HepG2 (cell line): ENCODE measurements around the gene WEE1. TPM values are rescaled to one million over a fixed set of nuclear protein-coding genes. Genes with fewer than 3 reads are reported as not detected.

Source experiments
- GATA4 ChIP-seq: sonication (generic); IDR thresholded peaks from 2 replicates; pipeline ENCODE4 v1.6.1; 2016; ENCODE audit warnings: antibody characterized with exemption, low read depth, borderline replicate concordance
- KAT8 ChIP-seq: IDR thresholded peaks from 2 replicates; pipeline ENCODE4 v1.6.1; 2016; ENCODE audit warnings: missing genetic modification reagents, missing compliant biosample characterization
- KMT2A ChIP-seq: sonication (generic); formaldehyde crosslinking; IDR thresholded peaks from 2 replicates; pipeline ENCODE4 v1.4.0; 2020; ENCODE audit warnings: missing genetic modification reagents
- TEAD3 ChIP-seq: optimal IDR thresholded peaks from 2 replicates; pipeline ENCODE3; 2016; ENCODE audit warnings: borderline replicate concordance
- ZNF567 ChIP-seq: sonication (generic); formaldehyde crosslinking; IDR thresholded peaks from 2 replicates; pipeline ENCODE4 v1.8.1; 2023; ENCODE audit warnings: mild to moderate bottlenecking, missing genetic modification reagents, borderline replicate concordance
- polyA plus RNA-seq, 8 experiments: library from polyadenylated mRNA; depleted of rRNA in 3 of 8; stranded (reverse) in 7 of 8; unstranded in 1 of 8; fragments of >200 nt; fragmentation: Illumina TruSeq in 4 of 8; extraction: Trizol in 4 of 8; gene quantifications; 2 replicates each; pipeline versions ENCODE4 v1.2.1 to v1.2.3, GENCODE V29; 2011 to 2016; ENCODE audit warnings: low read depth in 4 of 8, missing spikeins in 1 of 8, mixed read lengths in 1 of 8; ENCODE audit not compliant: insufficient read depth in 1 of 8
- total RNA-seq, 5 experiments: library from RNA; depleted of rRNA; stranded (reverse); fragments of >200 nt; fragmentation: Illumina TruSeq; extraction: Trizol; gene quantifications; 2 replicates each; pipeline ENCODE4 v1.2.3, GENCODE V29; 2016; ENCODE audit warnings: low read depth in 1 of 5
- TF ChIP-seq, protein P1 (sequence below): sonication (generic); formaldehyde crosslinking; IDR thresholded peaks from 2 replicates; pipeline ENCODE4 v1.5.0; 2020; ENCODE audit warnings: missing genetic modification reagents
- TF ChIP-seq, protein P2 (sequence below): sonication (generic); formaldehyde crosslinking; conservative IDR thresholded peaks from 2 replicates; pipeline ENCODE4 v1.8.0; 2022; ENCODE audit warnings: mild to moderate bottlenecking, moderate library complexity, missing genetic modification reagents
- TF ChIP-seq, protein P3 (sequence below): sonication (generic); formaldehyde crosslinking; IDR thresholded peaks from 2 replicates; pipeline ENCODE4 v1.4.0; 2020; ENCODE audit warnings: missing genetic modification reagents
- TF ChIP-seq, protein P4 (sequence below): sonication (generic); formaldehyde crosslinking; IDR thresholded peaks from 2 replicates; pipeline ENCODE4 v1.4.0; 2020; ENCODE audit warnings: mild to moderate bottlenecking, missing genetic modification reagents
- TF ChIP-seq, protein P5 (sequence below): sonication (generic); formaldehyde crosslinking; IDR thresholded peaks from 2 replicates; pipeline ENCODE4 v1.8.0; 2022; ENCODE audit warnings: mild to moderate bottlenecking, missing genetic modification reagents, moderate library complexity
- TF ChIP-seq, protein P6 (sequence below): sonication (generic); formaldehyde crosslinking; IDR thresholded peaks from 2 replicates; pipeline ENCODE4 v1.4.0; 2020; ENCODE audit warnings: mild to moderate bottlenecking, missing genetic modification reagents
- TF ChIP-seq, protein P7 (sequence below): sonication (generic); IDR thresholded peaks from 2 replicates; pipeline ENCODE4 v1.6.1; 2016; ENCODE audit warnings: low read depth, borderline replicate concordance

Gene WEE1
- total and polyA plus RNA-seq, 2 of the 13 experiments (the other 11 are each of a cell fraction or from before 2014, with no cell fraction given), result 31.4 to 63.7 TPM

DNA sequence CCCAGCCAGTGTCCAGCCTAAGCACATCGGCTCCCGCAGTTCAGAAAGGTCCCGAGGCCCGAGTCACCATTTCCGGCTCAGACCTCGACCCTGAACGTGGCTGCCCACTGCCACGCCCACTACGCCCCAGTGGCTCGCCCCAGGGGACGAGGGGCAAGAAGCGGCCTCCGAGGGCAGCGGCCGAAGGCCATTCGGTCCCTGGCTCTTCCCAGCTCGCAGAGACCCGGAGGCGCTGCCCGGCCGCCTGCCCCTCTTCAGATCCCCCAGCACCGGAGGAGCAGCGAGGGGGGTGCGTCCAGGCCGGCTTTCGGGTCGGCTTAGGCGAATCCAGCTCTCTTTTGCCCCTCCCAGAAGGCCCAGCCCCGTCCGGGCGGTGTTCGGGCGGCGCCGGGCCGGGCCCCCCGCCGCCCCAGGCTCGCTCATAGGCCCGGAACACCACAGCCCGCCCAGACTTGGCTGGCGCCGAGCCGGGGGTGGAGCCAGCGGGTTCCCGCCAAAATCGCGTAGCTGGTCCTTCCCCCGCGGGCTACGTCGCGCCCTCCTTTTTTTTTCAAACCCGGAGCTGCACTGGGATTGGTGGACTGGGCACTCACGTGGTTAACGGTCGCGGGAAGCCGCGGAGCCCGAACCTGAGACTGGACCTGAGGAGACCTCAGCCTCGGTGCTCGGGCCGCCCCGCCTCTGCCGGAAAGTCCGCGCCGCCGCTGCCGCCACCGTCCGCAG, at the start of gene WEE1 (continued):
- TF ChIP-seq, protein P1, sequence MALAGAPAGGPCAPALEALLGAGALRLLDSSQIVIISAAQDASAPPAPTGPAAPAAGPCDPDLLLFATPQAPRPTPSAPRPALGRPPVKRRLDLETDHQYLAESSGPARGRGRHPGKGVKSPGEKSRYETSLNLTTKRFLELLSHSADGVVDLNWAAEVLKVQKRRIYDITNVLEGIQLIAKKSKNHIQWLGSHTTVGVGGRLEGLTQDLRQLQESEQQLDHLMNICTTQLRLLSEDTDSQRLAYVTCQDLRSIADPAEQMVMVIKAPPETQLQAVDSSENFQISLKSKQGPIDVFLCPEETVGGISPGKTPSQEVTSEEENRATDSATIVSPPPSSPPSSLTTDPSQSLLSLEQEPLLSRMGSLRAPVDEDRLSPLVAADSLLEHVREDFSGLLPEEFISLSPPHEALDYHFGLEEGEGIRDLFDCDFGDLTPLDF, result peak; percentile 100
- TF ChIP-seq KAT8, result peak; percentile 84; the same call in 1 of the 2 replicates
- TF ChIP-seq, protein P2, sequence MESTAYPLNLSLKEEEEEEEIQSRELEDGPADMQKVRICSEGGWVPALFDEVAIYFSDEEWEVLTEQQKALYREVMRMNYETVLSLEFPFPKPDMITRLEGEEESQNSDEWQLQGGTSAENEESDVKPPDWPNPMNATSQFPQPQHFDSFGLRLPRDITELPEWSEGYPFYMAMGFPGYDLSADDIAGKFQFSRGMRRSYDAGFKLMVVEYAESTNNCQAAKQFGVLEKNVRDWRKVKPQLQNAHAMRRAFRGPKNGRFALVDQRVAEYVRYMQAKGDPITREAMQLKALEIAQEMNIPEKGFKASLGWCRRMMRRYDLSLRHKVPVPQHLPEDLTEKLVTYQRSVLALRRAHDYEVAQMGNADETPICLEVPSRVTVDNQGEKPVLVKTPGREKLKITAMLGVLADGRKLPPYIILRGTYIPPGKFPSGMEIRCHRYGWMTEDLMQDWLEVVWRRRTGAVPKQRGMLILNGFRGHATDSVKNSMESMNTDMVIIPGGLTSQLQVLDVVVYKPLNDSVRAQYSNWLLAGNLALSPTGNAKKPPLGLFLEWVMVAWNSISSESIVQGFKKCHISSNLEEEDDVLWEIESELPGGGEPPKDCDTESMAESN, result peak; percentile 93
- TF ChIP-seq ZNF567, result no peak
- TF ChIP-seq, protein P3, sequence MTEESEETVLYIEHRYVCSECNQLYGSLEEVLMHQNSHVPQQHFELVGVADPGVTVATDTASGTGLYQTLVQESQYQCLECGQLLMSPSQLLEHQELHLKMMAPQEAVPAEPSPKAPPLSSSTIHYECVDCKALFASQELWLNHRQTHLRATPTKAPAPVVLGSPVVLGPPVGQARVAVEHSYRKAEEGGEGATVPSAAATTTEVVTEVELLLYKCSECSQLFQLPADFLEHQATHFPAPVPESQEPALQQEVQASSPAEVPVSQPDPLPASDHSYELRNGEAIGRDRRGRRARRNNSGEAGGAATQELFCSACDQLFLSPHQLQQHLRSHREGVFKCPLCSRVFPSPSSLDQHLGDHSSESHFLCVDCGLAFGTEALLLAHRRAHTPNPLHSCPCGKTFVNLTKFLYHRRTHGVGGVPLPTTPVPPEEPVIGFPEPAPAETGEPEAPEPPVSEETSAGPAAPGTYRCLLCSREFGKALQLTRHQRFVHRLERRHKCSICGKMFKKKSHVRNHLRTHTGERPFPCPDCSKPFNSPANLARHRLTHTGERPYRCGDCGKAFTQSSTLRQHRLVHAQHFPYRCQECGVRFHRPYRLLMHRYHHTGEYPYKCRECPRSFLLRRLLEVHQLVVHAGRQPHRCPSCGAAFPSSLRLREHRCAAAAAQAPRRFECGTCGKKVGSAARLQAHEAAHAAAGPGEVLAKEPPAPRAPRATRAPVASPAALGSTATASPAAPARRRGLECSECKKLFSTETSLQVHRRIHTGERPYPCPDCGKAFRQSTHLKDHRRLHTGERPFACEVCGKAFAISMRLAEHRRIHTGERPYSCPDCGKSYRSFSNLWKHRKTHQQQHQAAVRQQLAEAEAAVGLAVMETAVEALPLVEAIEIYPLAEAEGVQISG (CRISPR knock-in tag), result peak; percentile 72
- TF ChIP-seq, protein P4, sequence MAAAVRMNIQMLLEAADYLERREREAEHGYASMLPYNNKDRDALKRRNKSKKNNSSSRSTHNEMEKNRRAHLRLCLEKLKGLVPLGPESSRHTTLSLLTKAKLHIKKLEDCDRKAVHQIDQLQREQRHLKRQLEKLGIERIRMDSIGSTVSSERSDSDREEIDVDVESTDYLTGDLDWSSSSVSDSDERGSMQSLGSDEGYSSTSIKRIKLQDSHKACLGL (CRISPR knock-in tag), result peak; percentile 79
- TF ChIP-seq, protein P5, sequence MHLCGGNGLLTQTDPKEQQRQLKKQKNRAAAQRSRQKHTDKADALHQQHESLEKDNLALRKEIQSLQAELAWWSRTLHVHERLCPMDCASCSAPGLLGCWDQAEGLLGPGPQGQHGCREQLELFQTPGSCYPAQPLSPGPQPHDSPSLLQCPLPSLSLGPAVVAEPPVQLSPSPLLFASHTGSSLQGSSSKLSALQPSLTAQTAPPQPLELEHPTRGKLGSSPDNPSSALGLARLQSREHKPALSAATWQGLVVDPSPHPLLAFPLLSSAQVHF (CRISPR knock-in tag), result peak; percentile 81
- TF ChIP-seq, protein P6, sequence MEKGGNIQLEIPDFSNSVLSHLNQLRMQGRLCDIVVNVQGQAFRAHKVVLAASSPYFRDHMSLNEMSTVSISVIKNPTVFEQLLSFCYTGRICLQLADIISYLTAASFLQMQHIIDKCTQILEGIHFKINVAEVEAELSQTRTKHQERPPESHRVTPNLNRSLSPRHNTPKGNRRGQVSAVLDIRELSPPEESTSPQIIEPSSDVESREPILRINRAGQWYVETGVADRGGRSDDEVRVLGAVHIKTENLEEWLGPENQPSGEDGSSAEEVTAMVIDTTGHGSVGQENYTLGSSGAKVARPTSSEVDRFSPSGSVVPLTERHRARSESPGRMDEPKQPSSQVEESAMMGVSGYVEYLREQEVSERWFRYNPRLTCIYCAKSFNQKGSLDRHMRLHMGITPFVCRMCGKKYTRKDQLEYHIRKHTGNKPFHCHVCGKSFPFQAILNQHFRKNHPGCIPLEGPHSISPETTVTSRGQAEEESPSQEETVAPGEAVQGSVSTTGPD (CRISPR knock-in tag), result peak; percentile 58; the same call in 1 of the 2 replicates
- peak; percentile 76 for TF ChIP-seq TEAD3
- TF ChIP-seq, protein P7, sequence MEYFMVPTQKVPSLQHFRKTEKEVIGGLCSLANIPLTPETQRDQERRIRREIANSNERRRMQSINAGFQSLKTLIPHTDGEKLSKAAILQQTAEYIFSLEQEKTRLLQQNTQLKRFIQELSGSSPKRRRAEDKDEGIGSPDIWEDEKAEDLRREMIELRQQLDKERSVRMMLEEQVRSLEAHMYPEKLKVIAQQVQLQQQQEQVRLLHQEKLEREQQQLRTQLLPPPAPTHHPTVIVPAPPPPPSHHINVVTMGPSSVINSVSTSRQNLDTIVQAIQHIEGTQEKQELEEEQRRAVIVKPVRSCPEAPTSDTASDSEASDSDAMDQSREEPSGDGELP, result no peak
- 0 out of 2 replicates have a peak, but pooled peaks have one; percentile 10 for TF ChIP-seq GATA4
- TF ChIP-seq KMT2A (CRISPR knock-in tag), result peak; percentile 84
